Subcutaneous adipose tissue (tissue), 4 donors: ENCODE results near the gene CDSN. TPM values are rescaled to one million over a fixed set of nuclear protein-coding genes. Genes with fewer than 3 reads are reported as not detected.

Source experiments
- CTCF ChIP-seq: fragments of 450-650 bp; IDR thresholded peaks from one replicate; pipeline ENCODE4 v1.5.1; 2016; ENCODE audit warnings: low read depth, mild to moderate bottlenecking, control low read depth, antibody characterized with exemption, moderate library complexity
- total RNA-seq, 4 donors: library from RNA; depleted of rRNA; stranded (reverse); fragments of >200 nt; gene quantifications; one replicate each; pipeline ENCODE4 v1.1.0, GENCODE V29; 2016

CDSN gene, protein sequence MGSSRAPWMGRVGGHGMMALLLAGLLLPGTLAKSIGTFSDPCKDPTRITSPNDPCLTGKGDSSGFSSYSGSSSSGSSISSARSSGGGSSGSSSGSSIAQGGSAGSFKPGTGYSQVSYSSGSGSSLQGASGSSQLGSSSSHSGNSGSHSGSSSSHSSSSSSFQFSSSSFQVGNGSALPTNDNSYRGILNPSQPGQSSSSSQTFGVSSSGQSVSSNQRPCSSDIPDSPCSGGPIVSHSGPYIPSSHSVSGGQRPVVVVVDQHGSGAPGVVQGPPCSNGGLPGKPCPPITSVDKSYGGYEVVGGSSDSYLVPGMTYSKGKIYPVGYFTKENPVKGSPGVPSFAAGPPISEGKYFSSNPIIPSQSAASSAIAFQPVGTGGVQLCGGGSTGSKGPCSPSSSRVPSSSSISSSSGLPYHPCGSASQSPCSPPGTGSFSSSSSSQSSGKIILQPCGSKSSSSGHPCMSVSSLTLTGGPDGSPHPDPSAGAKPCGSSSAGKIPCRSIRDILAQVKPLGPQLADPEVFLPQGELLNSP
- not detected for total RNA-seq

- no peak for TF ChIP-seq CTCF
Observed at GRCh38 chr6:31120151-31120915, at the start of gene CDSN. TSS of gene CDSN (minus strand) at chr6:31120446. CDS start at chr6:31120419, 27 bp downstream.

DNA sequence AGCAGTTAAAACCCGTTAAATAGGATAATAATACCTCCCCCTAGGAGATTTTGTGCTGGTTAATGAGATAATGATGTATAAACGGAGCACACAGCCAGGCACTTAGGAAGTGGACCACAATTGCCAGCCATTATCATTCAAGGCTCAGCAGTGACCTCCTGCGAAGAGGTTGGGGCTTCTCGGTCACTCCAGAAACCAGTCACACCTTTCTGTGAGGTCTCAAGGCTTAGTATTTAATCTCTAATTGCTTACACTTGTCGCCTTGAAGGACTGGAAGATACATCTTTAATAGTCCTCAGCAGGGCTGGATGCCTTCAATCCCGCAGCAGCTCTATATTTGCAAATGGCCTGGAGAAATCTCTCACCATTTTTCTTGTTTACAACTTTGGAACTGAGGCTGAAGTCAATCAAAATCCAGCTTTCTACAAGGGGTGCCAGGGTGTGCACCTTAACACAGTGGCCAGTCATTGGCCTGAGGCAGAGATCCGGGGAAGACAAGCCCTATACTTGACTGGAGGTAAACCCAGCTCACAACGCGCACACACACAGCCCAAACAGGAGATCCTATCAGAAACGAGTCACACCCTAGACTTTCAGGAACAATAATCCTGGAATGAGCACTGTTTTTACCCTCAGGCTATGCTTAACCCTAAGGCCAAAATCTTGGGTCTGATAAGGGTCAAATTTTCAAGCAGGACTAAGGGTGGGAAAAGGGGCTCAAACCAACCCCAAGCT, 49.0 kb upstream of the CDSN start:
- TF ChIP-seq CTCF = no peak

DNA sequence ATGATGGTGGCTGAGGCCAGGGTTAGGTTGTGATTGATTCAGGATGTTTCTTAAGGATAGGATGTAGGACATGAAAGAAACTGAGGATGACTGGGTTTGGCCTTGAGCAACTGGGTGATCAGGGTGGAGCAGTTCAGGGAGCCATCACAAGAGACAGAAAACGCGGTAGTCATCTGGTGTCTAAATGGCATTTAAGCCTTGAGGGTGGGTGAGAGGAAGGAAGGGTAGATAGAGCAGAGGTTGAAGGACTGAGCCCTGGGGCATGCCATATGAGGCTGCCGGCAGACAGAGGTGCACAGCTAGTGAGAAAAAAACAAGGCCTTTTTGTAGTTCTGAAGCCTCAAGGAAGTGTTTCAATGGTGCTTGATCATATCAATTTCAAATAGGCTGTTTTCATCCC, 48.4 kb upstream of the CDSN start:
- TF ChIP-seq CTCF = no peak

GRCh38 chr6:31165986-31166385, 45.7 kb upstream of the CDSN start:
- TF ChIP-seq CTCF = no peak

DNA sequence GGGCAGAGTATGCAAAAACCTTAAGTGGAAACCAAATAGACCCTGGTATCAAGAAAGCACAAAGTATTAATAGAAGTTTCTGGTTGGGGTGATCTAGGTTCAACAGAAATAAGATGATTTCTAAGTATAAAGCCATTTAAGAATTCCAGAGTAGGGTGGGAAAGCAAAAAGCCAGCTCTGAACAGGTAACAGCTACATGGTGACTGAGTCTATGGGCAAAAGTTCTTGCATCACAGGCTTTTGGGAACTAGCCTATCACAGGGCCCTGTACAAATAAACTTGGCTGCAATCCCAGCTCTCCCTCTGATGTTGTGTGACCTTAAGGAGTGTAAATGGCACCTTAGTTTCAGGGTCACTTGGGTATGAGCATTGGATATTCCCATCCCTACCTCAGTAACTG, 43.7 kb upstream of the CDSN start:
- TF ChIP-seq CTCF = no peak

DNA sequence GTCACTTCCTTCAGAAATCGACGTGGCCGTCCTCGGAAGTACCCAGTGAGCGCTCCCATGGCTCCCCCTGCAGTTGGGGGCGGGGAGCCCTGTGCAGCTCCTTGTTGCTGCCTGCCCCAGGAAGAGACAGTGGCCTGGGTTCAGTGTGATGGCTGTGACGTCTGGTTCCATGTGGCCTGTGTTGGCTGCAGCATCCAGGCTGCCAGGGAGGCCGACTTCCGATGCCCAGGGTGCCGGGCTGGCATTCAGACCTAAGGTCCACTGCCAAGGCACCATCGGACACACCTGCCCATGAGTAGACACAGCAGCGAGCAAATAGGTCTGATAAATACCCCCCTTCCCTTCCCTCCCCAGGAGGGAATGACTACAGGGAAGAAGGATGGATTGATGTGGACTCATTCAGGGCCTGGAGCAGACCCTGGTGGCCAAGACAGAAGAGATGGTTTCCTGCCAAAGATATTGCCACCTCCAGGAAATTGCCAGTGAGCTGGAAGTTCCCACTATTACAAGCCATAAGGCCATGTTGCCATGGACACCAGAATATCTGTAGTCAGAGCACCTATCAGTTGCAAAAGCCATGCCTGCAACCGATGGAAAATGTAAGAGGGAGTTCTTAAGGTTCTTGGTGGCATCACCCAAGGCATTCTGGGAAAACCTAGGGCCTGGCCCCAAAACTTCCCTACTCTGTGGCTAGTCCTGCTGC, 42.4 kb upstream of the CDSN start:
- no peak for TF ChIP-seq CTCF
